GM19397 (cell line): ENCODE results near the gene OR10V1.
A peak's percentile ranks its signal among the peaks of the same experiment; 100 is the strongest.
"Not testable (repeated sequence)": the region's sequence is repeated elsewhere in the genome, so short reads cannot be mapped to it uniquely, and the experiment has no call there.

Experiments
- ATAC-seq: cut with Tn5 transposase; IDR thresholded peaks from one replicate; pipeline ENCODE4 v1.9.1; 2021; ENCODE audit warnings: mild to moderate bottlenecking, moderate library complexity; ENCODE audit not compliant: unreplicated experiment

OR10V1 gene

DNA sequence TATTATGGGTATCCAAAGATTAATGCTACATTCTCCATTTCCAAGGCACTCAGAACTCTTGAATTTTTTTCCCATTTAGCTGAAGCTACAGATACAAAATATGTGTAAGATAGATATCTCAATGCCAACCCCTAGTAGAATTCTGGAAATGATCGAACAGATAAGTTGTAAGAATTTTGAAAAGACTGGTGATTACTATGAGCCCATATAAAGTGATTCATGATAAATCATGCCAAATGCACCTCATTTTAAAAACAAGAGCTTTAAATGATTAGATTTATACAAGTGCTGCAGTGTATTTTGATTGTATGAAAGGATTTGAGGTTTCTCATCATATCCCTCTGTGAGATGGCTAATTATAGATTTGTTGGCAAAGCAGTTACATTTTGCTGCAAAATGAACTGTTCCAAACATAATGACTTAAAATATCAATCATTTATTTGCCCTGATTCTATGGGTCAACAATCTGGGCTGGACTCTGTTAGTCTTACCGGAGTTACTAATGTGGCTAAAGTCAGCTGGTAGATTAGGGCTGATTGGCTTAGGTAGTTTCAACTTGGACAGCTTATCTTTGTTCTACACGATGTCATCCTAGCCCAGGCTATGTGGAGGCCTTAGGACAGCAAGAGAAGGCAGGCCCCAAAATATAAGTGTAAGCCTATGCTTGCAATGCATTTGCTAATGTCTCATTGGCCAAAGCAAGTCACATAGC is 3.4 kb downstream of the OR10V1 start:
- no peak for ATAC-seq

DNA sequence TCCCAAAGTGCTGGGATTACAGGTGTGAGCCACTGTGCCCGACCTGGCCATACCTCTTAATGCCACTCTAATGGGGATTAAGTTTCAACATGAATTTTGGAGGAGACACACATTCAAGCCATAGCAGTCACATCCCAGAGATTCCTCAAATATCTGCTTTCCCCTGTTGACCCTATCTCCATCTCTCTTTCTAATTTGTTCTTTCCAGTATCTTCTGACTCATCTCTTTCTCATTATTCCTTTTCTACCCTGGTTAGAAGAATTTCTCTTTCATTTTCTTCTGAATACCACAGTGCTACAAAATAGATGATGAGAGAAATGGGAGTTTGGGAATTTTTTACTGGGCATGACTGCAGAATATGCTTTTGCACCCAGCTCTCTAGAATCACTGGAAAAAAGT is 5.1 kb downstream of the OR10V1 start:
- ATAC-seq, result no peak

DNA sequence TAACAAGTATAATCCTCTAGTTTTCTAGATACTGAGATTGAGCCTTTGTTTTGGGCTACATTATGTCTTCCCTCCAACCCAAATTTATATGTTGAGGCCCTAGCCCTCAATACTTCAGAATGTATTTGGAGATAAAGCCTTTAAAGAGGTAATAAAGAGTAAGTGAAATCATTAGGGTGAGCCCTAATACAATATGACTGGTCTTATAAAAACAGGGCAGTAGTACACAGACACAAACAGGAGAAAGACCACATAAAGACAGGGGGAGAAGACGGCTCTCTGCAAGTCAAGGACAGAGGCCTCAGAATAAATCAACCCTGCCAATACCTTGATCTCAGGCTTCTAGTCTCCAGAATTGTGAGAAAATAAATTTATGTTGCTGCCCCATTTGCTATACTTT is 6.3 kb downstream of the OR10V1 start:
- ATAC-seq, result no peak

DNA sequence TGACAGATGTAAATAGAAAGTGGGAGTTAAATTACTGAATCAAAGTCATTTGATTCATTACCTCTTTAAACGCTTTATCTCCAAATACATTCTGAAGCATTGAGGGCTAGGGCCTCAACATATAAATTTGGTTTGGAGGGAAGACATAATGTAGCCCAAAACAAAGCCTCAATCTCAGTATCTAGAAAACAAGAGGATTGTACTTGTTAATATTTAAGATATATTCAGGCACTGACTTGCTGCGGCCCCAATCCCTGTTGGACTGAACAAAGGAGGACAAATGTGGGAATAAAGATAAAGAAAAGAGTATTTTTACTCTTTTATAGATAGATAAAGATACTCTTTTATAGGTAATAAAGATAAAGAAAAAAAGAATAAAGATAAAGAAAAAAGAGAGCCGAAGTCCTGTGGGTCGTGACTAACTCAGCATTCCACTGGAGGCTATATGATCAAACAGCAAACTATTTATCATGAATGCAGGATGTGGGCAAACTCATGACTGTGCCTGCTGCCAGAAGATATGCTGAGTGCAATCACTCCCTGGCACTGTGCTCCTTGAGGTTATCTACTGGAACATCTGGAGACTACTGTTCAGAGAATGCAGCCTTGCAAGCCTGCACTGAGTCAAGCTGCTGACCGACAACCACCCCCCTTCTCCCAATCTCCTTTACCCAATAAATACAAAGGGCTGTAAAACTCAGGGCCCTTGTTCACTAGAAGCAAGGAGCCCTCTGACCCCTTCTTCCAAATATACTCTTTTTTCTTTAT is 6.9 kb downstream of the OR10V1 start:
- ATAC-seq, result no peak

DNA sequence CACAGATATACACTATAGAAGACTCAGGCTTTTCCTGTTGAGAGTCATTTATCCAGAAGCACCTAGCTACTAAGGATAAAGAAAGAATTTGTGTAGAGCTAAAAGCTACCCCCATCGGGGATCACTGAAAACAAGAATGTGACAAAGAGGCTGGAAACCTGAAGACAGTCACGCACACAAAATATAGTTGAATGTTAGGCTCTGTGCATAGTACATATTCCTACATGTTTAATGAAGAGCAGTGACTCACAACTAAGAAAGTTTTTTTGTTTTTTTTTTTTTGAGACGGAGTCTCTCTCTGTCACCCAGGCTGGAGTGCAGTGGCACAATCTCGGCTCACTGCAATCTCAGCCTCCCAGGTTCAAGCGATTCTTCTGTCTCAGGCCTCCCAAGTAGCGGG is 8.4 kb downstream of the OR10V1 start:
- no peak for ATAC-seq

GRCh38 chr11:59703515-59703914 is 10.1 kb downstream of the OR10V1 start:
- ATAC-seq, result not testable (repeated sequence)

DNA sequence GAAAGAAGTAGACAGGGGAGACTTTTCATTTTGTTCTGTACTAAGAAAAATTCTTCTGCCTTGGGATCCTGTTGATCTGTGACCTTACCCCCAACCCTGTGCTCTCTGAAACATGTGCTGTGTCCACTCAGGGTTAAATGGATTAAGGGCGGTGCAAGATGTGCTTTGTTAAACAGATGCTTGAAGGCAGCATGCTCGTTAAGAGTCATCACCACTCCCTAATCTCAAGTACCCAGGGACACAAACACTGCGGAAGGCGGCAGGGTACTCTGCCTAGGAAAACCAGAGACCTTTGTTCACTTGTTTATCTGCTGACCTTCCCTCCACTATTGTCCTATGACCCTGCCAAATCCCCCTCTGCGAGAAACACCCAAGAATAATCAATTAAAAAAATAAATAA is 13.5 kb downstream of the OR10V1 start:
- not testable (repeated sequence) for ATAC-seq

DNA sequence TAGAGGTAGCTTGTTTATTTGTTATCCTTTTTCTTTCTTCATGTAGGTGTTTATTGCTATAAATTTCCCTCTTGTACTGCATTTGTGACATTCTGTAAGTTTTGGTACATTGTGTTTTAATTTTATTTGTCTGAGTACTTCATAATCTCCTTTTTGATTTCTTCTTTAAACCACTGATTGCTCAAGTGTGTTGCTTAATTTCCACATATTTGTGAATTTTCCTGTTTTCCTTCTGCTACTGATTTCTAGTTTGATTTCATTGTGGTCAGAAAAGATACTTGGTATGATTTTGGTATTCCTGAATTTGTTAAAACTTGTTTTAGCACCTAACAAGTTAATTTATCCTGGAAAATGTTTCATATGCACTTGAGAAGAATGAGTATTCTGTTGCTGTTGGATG is 15.1 kb downstream of the OR10V1 start:
- no peak for ATAC-seq

- ATAC-seq, result no peak
Measured at GRCh38 chr11:59692915-59693314, 20.7 kb downstream of the OR10V1 start.

GRCh38 chr11:59691156-59691555 is 22.5 kb downstream of the OR10V1 start:
- no peak for ATAC-seq

DNA sequence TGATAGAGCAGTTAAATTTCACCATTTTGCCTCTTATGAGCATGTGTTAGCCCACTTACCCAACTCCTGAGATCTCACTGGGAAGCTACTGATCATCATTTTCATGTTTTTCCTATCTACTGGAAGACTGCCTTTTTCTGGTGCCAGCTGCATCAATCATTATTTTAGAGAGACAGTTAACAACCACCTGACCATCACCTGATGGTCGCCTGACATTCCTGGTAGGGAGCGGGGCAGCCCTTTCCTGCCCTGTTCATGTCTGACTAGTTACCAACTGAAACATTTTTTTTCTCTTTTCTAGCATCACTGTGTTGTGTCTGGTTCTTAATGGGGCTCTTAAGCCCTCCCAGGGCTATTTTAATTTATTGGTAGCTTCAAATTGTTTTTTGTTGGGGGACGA is 24.6 kb downstream of the OR10V1 start:
- ATAC-seq, result no peak

DNA sequence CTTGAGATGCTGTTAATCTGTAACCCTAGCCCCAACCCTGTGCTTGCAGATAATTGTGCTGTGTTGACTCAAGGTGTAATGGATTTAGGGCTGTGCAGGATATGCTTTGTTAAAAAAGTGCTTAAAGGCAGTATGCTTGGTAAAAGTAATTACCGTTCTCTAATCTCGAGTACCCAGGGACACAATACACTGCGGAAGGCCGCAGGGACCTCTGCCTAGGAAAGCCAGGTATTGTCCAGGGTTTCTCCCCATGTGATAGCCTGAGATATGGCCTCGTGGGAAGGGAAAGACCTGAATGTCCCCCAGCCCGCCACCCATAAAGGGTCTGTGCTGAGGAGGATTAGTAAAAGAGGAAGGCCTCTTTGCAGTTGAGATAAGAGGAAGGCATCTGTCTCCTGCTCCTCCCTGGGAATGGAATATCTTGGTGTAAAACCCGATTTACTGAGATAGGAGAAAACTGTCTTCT is 32.4 kb downstream of the OR10V1 start:
- not testable (repeated sequence) for ATAC-seq

GRCh38 chr11:59680287-59681154 is 33.1 kb downstream of the OR10V1 start:
- ATAC-seq, result peak; percentile 81

GRCh38 chr11:59679347-59679746 is 34.3 kb downstream of the OR10V1 start:
- ATAC-seq, result no peak

GRCh38 chr11:59678813-59679165 is 34.9 kb downstream of the OR10V1 start:
- no peak for ATAC-seq

DNA sequence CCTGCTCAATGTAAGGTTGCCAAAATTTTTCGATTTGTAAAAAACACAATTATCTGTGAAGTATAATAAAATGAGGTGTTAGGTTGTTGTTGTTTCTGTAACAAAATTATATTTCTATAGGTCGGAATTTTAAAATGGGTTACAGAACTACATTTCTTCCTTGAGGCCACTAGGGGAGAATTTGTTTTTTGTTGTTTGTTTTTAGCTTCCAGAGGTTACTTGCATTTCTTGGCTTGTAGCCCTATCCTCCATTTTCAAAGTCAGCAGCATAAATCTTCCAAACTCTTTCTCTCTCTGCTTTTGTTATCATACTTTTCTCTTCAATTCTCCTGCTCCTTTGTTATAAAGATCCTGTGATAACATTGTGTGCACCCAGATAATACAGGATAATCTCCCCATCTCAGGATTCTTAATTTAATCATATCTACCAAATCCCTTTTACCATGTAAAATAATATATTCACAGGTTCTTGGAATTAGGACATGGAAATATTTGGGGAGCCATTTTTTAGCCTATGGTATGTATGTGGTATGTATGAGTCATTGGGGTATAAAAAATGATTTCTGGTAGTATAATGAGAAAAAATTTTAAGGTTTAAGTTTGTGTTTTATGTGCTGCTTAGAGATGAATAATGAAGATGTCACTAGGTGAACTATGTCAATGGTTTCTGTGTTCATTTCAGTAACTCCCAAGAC is 35.4 kb downstream of the OR10V1 start:
- no peak for ATAC-seq

- no peak for ATAC-seq
Measured at GRCh38 chr11:59676205-59676604, 37.4 kb downstream of the OR10V1 start.

DNA sequence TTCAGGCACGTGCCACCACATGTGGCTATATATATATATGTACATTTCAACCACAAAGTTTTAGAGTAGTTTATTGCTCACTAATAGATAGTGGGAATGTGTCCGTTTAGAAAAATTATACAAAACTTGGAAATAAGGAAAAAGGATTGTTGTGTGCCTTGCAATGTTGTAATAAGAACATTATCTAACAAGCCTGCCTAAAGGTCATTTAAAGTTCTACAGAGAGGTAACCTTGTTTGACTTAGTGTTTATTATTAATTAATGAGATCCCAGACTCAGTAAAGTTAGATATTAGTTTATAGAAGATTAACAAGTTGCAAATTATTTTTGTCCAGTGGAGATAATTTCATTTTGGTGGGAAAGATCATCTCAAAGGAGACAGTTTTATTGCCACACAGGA is 39.4 kb downstream of the OR10V1 start:
- no peak for ATAC-seq

DNA sequence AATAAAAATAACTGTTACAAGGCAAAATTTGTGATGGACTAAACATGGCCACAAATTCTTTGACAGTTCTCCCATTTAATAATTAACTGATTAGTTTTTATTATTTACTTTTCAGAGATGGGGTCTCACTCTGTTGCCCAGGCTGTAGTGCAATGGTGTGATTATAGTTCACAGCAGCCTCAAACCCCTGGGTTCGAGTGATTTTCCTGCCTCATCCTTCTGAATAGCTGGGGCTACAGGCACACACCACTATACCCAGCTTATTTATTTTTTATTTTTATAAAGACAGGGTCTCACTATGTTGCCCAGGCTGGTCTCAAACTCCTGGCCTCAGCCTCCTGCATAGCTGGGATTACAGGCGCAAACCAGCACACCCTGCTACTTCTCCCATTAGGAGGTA is 40.4 kb downstream of the OR10V1 start:
- ATAC-seq, result no peak

- no peak for ATAC-seq
Measured at GRCh38 chr11:59671471-59671870, 42.2 kb downstream of the OR10V1 start.

DNA sequence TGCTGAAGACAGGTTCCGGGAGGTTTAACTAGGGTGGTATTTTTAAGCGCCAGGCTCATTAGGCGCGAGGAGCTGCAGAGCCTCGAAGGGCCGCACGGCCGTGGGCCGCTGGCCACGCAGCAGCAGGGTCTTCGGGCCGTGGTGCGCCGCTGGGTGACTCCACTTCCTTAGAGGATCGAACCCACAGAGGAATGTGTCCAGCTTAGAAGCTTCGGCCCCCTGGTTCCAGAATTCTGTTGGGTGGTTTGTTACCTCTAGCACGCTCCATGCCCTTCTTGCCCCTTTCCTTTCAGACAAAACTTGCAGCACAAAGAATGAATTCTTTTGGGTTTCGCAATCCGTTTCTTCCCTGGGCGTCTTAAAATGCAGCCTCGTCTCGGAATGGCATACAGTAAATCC is 44.0 kb downstream of the OR10V1 start:
- ATAC-seq, result peak; percentile 1
